ENCODE measurements around the gene CASZ1.

DNA sequence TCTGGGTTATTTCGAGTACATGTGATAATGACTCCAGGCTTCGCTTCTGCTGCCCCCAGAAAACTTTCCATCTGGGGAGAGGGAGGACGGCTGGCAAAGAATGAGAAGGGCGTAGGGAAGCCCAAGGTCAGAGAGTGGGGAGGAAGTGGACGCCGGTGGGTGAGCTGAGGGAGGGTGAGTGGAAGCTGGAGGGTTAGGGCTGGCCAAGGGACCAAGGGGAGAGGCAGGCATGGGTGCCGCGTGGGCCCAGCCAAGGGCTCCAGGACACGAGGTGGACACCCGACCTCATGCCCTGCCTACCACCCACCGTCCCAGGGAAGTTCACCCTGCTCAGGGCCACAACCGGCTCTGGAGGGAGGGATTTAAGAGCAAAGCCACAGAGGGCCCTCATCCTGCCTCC lies 75.8 kb downstream of the CASZ1 start:
- no peak for TF ChIP-seq SREBF2 (IDR thresholded peaks at IDR 0.05; ENCODE audit: low read length)
- no peak for TF ChIP-seq RCOR1 (conservative IDR thresholded peaks at IDR 0.05; ENCODE audit: low read depth, low read length)
- TF ChIP-seq CTCF (IDR thresholded peaks at IDR 0.05 in 2 of 3, conservative IDR thresholded peaks at IDR 0.05 in 1 of 3; ENCODE audit: control insufficient read depth in 2 of 3, extremely low read depth in 1 of 3, insufficient read depth in 1 of 3, low read depth in 3 of 3, low read length in 3 of 3) = no peak
- TF ChIP-seq BMI1 (IDR thresholded peaks at IDR 0.05; ENCODE audit: borderline replicate concordance) = no peak
